Trophoblast cell (in vitro differentiated cells and primary cell): Measurements from ENCODE around the gene ZNF467.

Experiments used
- DNase-seq, 2 donors: peaks; one replicate each; pipeline ENCODE4 v3.0.0-alpha.2; 2016
- H2AFZ ChIP-seq: 2 replicates; pipeline ENCODE4 v1.6.1; 2013; ENCODE audit warnings: low read length, moderate library complexity, mild to moderate bottlenecking; ENCODE audit not compliant: insufficient read depth, poor library complexity
- H2AK5ac ChIP-seq: 2 replicates; pipeline ENCODE4 v1.6.1; 2013; ENCODE audit warnings: mild to moderate bottlenecking, low read length
- H2BK120ac ChIP-seq: 2 replicates; pipeline ENCODE4 v1.6.1; 2013; ENCODE audit warnings: low read length, mild to moderate bottlenecking, moderate library complexity; ENCODE audit not compliant: insufficient read depth, poor library complexity
- H2BK12ac ChIP-seq: 2 replicates; pipeline ENCODE4 v1.6.1; 2013; ENCODE audit warnings: mild to moderate bottlenecking, low read length, moderate library complexity
- H2BK5ac ChIP-seq: 2 replicates; pipeline ENCODE4 v1.6.1; 2013; ENCODE audit warnings: low read length, low read depth, moderate library complexity, mild to moderate bottlenecking; ENCODE audit not compliant: poor library complexity
- H3K14ac ChIP-seq: 2 replicates; pipeline ENCODE4 v1.6.1; 2013; ENCODE audit warnings: mild to moderate bottlenecking, low read length
- H3K18ac ChIP-seq: 2 replicates; pipeline ENCODE4 v1.6.1; 2013; ENCODE audit warnings: mild to moderate bottlenecking, low read length
- H3K23ac ChIP-seq: 2 replicates; pipeline ENCODE4 v1.6.1; 2013; ENCODE audit warnings: low read length
- H3K27ac ChIP-seq: 2 replicates; pipeline ENCODE4 v1.5.1; 2013; ENCODE audit warnings: low read depth, mild to moderate bottlenecking, inconsistent platforms, low read length, moderate library complexity
- H3K27me3 ChIP-seq: 2 replicates; pipeline ENCODE4 v1.6.1; 2013; ENCODE audit warnings: inconsistent platforms, mild to moderate bottlenecking, low read length, moderate library complexity; ENCODE audit not compliant: insufficient read depth
- H3K36me3 ChIP-seq, 2 experiments: 1 replicate in 1 of 2; 2 replicates in 1 of 2; pipeline ENCODE4 v1.6.1; 2013; ENCODE audit warnings: low read length in 2 of 2, mild to moderate bottlenecking in 2 of 2, moderate library complexity in 1 of 2; ENCODE audit not compliant: insufficient read depth in 2 of 2, control insufficient read depth in 1 of 2
- H3K4ac ChIP-seq: 2 replicates; pipeline ENCODE4 v1.6.1; 2013; ENCODE audit warnings: low read depth, mild to moderate bottlenecking, low read length, moderate library complexity
- H3K4me1 ChIP-seq, 2 experiments: 1 replicate in 1 of 2; 2 replicates in 1 of 2; pipeline ENCODE4 v1.6.1; 2013; ENCODE audit warnings: low read length in 2 of 2, mild to moderate bottlenecking in 2 of 2, moderate library complexity in 1 of 2; ENCODE audit not compliant: insufficient read depth in 2 of 2, control insufficient read depth in 1 of 2
- H3K4me2 ChIP-seq: 2 replicates; pipeline ENCODE4 v1.6.1; 2013; ENCODE audit warnings: inconsistent platforms, mild to moderate bottlenecking, low read length, moderate library complexity
- H3K4me3 ChIP-seq: 2 replicates; pipeline ENCODE4 v1.5.1; 2013; ENCODE audit warnings: mild to moderate bottlenecking, low read depth, low read length, inconsistent platforms
- H3K79me1 ChIP-seq: one replicate; pipeline ENCODE4 v1.6.1; 2013; ENCODE audit warnings: low read length
- H3K79me2 ChIP-seq: 2 replicates; pipeline ENCODE4 v1.6.1; 2013; ENCODE audit warnings: low read length, mild to moderate bottlenecking; ENCODE audit not compliant: control insufficient read depth, insufficient read depth, poor library complexity
- H3K9ac ChIP-seq: 2 replicates; pipeline ENCODE4 v1.6.1; 2013; ENCODE audit warnings: mild to moderate bottlenecking, low read length
- H3K9me3 ChIP-seq: 2 replicates; pipeline ENCODE4 v1.6.1; 2013; ENCODE audit warnings: low read depth, mild to moderate bottlenecking, control low read depth, inconsistent platforms, low read length; ENCODE audit not compliant: insufficient read depth
- H4K12ac ChIP-seq: 2 replicates; pipeline ENCODE4 v1.6.1; 2013; ENCODE audit warnings: low read depth, mild to moderate bottlenecking, low read length, moderate library complexity
- H4K8ac ChIP-seq: 2 replicates; pipeline ENCODE4 v1.6.1; 2013; ENCODE audit warnings: low read depth, mild to moderate bottlenecking, low read length, moderate library complexity
- H4K91ac ChIP-seq: one replicate; pipeline ENCODE4 v1.6.1; 2013; ENCODE audit warnings: low read depth, mild to moderate bottlenecking, low read length, moderate library complexity
- WGBS: extraction: QIAGEN DNeasy Blood & Tissue Kit; methylation state at CpG from one replicate; pipeline ENCODE4 v1.1.7; 2013; ENCODE audit warnings: missing lambda C conversion rate; ENCODE audit not compliant: insufficient read length, insufficient coverage; ENCODE audit errors: extremely low coverage; 5-methylcytosine and 5-hydroxymethylcytosine counted together

The ZNF467 gene

GRCh38 chr7:149761307-149761706 is 12.1 kb downstream of the ZNF467 start:
- Histone ChIP-seq H4K12ac (no peak overlapping the region), H3K4ac (no peak overlapping the region), H3K23ac (no peak overlapping the region), H3K36me3 (no peaks in the 10 kb centered on the region), H3K79me2 (no peaks in the 10 kb centered on the region), H3K4me2 (no peak overlapping the region), H3K9me3 (peaks cover 10% of the 10 kb centered on the region), H3K79me1 (no peaks in the 10 kb centered on the region), H3K14ac (no peak overlapping the region), H2BK120ac (no peak overlapping the region), H2BK12ac (no peak overlapping the region), H2AFZ (no peak overlapping the region), H3K27me3 (peaks cover 39% of the 10 kb centered on the region), H2AK5ac (no peak overlapping the region), H2BK5ac (no peak overlapping the region), H3K4me1 (peaks cover 11 to 16% of the 10 kb centered on the region in 2 experiments), H4K8ac (no peak overlapping the region), H3K27ac (no peak overlapping the region), H4K91ac (no peak overlapping the region), H3K18ac (no peak overlapping the region), H3K9ac (no peak overlapping the region), H3K4me3 (no peak overlapping the region)
- no CpG with 5 or more reads among the region's 5 CpGs for WGBS
- DNase-seq, result no peak

DNA sequence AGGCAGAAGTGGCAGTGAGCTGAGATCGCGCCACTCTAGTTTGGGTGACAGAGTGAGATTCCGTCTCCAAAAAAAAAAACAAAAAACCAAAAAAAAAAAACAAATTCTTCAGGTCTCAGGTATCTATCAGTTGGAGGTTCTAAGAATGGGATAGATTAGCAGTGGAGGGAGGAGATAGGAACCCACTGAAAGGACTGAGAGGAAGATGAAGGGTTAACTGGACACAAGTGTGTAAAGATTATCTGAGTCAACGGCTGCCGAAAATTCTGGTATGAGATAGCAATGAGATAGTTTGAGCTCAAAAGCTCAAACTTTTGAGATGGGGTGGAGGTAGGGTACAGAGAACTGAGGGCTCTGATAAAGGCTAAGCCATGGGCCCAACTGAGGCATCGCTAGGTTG is 12.8 kb downstream of the ZNF467 start:
- Histone ChIP-seq H4K8ac (no peak overlapping the region), H2AFZ (no peak overlapping the region), H2BK12ac (no peak overlapping the region), H2AK5ac (no peak overlapping the region), H3K4me3 (no peak overlapping the region), H3K14ac (no peak overlapping the region), H3K4me2 (no peak overlapping the region), H3K79me2 (no peaks in the 10 kb centered on the region), H3K9ac (no peak overlapping the region), H2BK5ac (no peak overlapping the region), H2BK120ac (no peak overlapping the region), H3K4me1 (peaks cover 10 to 12% of the 10 kb centered on the region in 2 experiments), H3K18ac (no peak overlapping the region), H4K91ac (no peak overlapping the region), H3K79me1 (no peaks in the 10 kb centered on the region), H3K27ac (no peak overlapping the region), H3K23ac (peak overlapping the region; percentile 34), H4K12ac (no peak overlapping the region), H3K4ac (no peak overlapping the region), H3K9me3 (peaks cover 3% of the 10 kb centered on the region), H3K27me3 (peaks cover 31% of the 10 kb centered on the region), H3K36me3 (no peaks in the 10 kb centered on the region)
- WGBS, result no CpG with 5 or more reads among the region's 6 CpGs
- no peak for DNase-seq

GRCh38 chr7:149759093-149759860 is 14.1 kb downstream of the ZNF467 start:
- Histone ChIP-seq H3K79me2 (no peaks in the 10 kb centered on the region), H3K18ac (no peak overlapping the region), H3K36me3 (no peaks in the 10 kb centered on the region), H2BK5ac (no peak overlapping the region), H3K27me3 (peaks cover 18% of the 10 kb centered on the region), H2AFZ (no peak overlapping the region), H3K4ac (no peak overlapping the region), H4K91ac (no peak overlapping the region), H3K9me3 (no peaks in the 10 kb centered on the region), H3K9ac (no peak overlapping the region), H3K14ac (no peak overlapping the region), H3K27ac (no peak overlapping the region), H3K4me2 (no peak overlapping the region), H4K12ac (no peak overlapping the region), H3K4me3 (no peak overlapping the region), H2AK5ac (no peak overlapping the region), H3K4me1 (no peaks in the 10 kb centered on the region), H2BK120ac (no peak overlapping the region), H4K8ac (no peak overlapping the region), H3K23ac (no peak overlapping the region), H2BK12ac (no peak overlapping the region), H3K79me1 (no peaks in the 10 kb centered on the region)
- no CpG with 5 or more reads among the region's 12 CpGs for WGBS
- DNase-seq, result no peak

GRCh38 chr7:149753375-149754233 is 19.8 kb downstream of the ZNF467 start:
- H3K9me3 ChIP-seq, result peaks cover 3% of the 10 kb centered on the region
- H4K12ac ChIP-seq, result no peak overlapping the region
- H2BK12ac ChIP-seq, result no peak overlapping the region
- WGBS, result no CpG with 5 or more reads among the region's 20 CpGs
- H3K4me3 ChIP-seq, result no peak overlapping the region
- no peak overlapping the region for H3K14ac ChIP-seq
- no peak overlapping the region for H2BK120ac ChIP-seq
- no peak overlapping the region for H3K18ac ChIP-seq
- no peak overlapping the region for H3K23ac ChIP-seq
- H3K4ac ChIP-seq, result no peak overlapping the region
- H3K4me2 ChIP-seq, result no peak overlapping the region
- H3K36me3 ChIP-seq, result no peaks in the 10 kb centered on the region
- no peak overlapping the region for H4K8ac ChIP-seq
- no peaks in the 10 kb centered on the region for H3K4me1 ChIP-seq
- H3K79me1 ChIP-seq, result no peaks in the 10 kb centered on the region
- H3K79me2 ChIP-seq, result no peaks in the 10 kb centered on the region
- no peak overlapping the region for H2AFZ ChIP-seq
- H2BK5ac ChIP-seq, result no peak overlapping the region
- peak; percentile 43 to 74 for DNase-seq
- H3K9ac ChIP-seq, result no peak overlapping the region
- no peak overlapping the region for H3K27ac ChIP-seq
- no peak overlapping the region for H2AK5ac ChIP-seq
- no peaks in the 10 kb centered on the region for H3K27me3 ChIP-seq
- no peak overlapping the region for H4K91ac ChIP-seq
